HCT116 (cell line): ENCODE measurements around the gene PODNL1.

Experiments used
- CEBPB ChIP-seq: IDR thresholded peaks from 2 replicates; pipeline ENCODE4 v1.6.1; 2012; ENCODE audit warnings: low read depth
- CTCF ChIP-seq, 3 experiments: fragments of 200-600 bp in 1 of 3; sonication (generic) in 1 of 3; IDR thresholded peaks in 2 of 3; conservative IDR thresholded peaks in 1 of 3; 2 replicates each; pipeline ENCODE4 v1.5.1; 2012 to 2017; ENCODE audit warnings: low read depth in 2 of 3, low read length in 2 of 3, antibody characterized with exemption in 1 of 3, borderline replicate concordance in 1 of 3, control low read depth in 1 of 3, mild to moderate bottlenecking in 1 of 3, mixed read lengths in 1 of 3, mixed run types in 1 of 3, moderate library complexity in 1 of 3; ENCODE audit not compliant: insufficient read depth in 1 of 3
- ELF1 ChIP-seq: IDR thresholded peaks from 2 replicates; pipeline ENCODE4 v1.6.1; 2012; ENCODE audit warnings: low read depth, borderline replicate concordance
- EZH2 ChIP-seq: fragments of 200-600 bp; sonication (generic); IDR thresholded peaks from 2 replicates; pipeline ENCODE4 v1.6.1; 2017; ENCODE audit warnings: antibody characterized with exemption, mixed run types
- EZH2phosphoT487 ChIP-seq: fragments of 200-600 bp; IDR thresholded peaks from 2 replicates; pipeline ENCODE4 v1.6.1; 2018; ENCODE audit warnings: antibody characterized with exemption, borderline replicate concordance
- MAX ChIP-seq: IDR thresholded peaks from 2 replicates; pipeline ENCODE4 v1.6.1; 2012
- POLR2A ChIP-seq: IDR thresholded peaks from 2 replicates; pipeline ENCODE4 v1.7.0; 2011; ENCODE audit warnings: borderline replicate concordance; ENCODE audit not compliant: insufficient read depth, insufficient read length; ENCODE audit errors: extremely low read depth
- YY1 ChIP-seq: IDR thresholded peaks from 2 replicates; pipeline ENCODE4 v1.6.1; 2011; ENCODE audit warnings: low read length, low read depth, moderate library complexity, mild to moderate bottlenecking; ENCODE audit not compliant: insufficient replicate concordance; ENCODE audit errors: extremely low read depth
- TF ChIP-seq, protein P1 (sequence below): IDR thresholded peaks from 2 replicates; pipeline ENCODE4 v1.6.1; 2012; ENCODE audit warnings: low read depth

GRCh38 chr19:13908674-13909073, 29.5 kb downstream of the PODNL1 start:
- TF ChIP-seq EZH2 (no peak), CTCF (IDR thresholded peaks at IDR 0.05 in 2 of 3, conservative IDR thresholded peaks at IDR 0.05 in 1 of 3; ENCODE audit: borderline replicate concordance in 1 of 3, insufficient read depth in 1 of 3, low read depth in 2 of 3, low read length in 2 of 3) (no peak), CEBPB (no peak), EZH2phosphoT487 (no peak), YY1 (no peak), ELF1 (no peak), POLR2A (no peak), MAX (no peak)
- TF ChIP-seq, protein P1, sequence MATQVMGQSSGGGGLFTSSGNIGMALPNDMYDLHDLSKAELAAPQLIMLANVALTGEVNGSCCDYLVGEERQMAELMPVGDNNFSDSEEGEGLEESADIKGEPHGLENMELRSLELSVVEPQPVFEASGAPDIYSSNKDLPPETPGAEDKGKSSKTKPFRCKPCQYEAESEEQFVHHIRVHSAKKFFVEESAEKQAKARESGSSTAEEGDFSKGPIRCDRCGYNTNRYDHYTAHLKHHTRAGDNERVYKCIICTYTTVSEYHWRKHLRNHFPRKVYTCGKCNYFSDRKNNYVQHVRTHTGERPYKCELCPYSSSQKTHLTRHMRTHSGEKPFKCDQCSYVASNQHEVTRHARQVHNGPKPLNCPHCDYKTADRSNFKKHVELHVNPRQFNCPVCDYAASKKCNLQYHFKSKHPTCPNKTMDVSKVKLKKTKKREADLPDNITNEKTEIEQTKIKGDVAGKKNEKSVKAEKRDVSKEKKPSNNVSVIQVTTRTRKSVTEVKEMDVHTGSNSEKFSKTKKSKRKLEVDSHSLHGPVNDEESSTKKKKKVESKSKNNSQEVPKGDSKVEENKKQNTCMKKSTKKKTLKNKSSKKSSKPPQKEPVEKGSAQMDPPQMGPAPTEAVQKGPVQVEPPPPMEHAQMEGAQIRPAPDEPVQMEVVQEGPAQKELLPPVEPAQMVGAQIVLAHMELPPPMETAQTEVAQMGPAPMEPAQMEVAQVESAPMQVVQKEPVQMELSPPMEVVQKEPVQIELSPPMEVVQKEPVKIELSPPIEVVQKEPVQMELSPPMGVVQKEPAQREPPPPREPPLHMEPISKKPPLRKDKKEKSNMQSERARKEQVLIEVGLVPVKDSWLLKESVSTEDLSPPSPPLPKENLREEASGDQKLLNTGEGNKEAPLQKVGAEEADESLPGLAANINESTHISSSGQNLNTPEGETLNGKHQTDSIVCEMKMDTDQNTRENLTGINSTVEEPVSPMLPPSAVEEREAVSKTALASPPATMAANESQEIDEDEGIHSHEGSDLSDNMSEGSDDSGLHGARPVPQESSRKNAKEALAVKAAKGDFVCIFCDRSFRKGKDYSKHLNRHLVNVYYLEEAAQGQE, result no peak
